BJ (cell line): ENCODE data around the gene PLEKHB1. TPM values are rescaled to one million over a fixed set of nuclear protein-coding genes. Genes with fewer than 3 reads are reported as not detected.

Experiments
- CTCF ChIA-PET: fragments of 350-600 bp; formaldehyde crosslinking; extraction: SDS; loops from one replicate; lab custom pipeline; 2021; ENCODE audit warnings: antibody characterized with exemption, inconsistent platforms; lab: Yijun Ruan, JAX
- POLR2A ChIA-PET: fragments of 300-600 bp; sonication (Branson Sonifier 250); formaldehyde crosslinking; extraction: SDS; loops from one replicate; lab custom pipeline; 2021; ENCODE audit warnings: antibody characterized with exemption; lab: Charles Lee
- DNase-seq: peaks from one replicate; pipeline ENCODE4 v3.0.0-alpha.2; 2011; ENCODE audit warnings: low read depth
- H3K27me3 ChIP-seq: 2 replicates; pipeline ENCODE4 v1.6.0; 2011; ENCODE audit warnings: low read length; ENCODE audit not compliant: control insufficient read depth, insufficient read depth
- H3K36me3 ChIP-seq: 2 replicates; pipeline ENCODE4 v1.5.1; 2011; ENCODE audit warnings: low read length; ENCODE audit not compliant: control insufficient read depth, insufficient read depth
- H3K4me3 ChIP-seq: 2 replicates; pipeline ENCODE4 v1.5.1; 2011; ENCODE audit warnings: low read depth, mild to moderate bottlenecking, control low read depth, low read length
- polyA plus RNA-seq: library from polyadenylated mRNA; depleted of rRNA; stranded (reverse); fragments of >200 nt; gene quantifications from 2 replicates; pipeline ENCODE4 v1.2.3, GENCODE V29; 2011
- TF ChIP-seq, protein P1 (sequence below): IDR thresholded peaks from 2 replicates; pipeline ENCODE4 v1.5.1; 2011; ENCODE audit warnings: low read depth, mild to moderate bottlenecking, control low read depth, inconsistent platforms, low read length, moderate library complexity; ENCODE audit not compliant: insufficient read depth

The PLEKHB1 gene
- polyA plus RNA-seq, 1 experiment: 0.40 TPM

DNA sequence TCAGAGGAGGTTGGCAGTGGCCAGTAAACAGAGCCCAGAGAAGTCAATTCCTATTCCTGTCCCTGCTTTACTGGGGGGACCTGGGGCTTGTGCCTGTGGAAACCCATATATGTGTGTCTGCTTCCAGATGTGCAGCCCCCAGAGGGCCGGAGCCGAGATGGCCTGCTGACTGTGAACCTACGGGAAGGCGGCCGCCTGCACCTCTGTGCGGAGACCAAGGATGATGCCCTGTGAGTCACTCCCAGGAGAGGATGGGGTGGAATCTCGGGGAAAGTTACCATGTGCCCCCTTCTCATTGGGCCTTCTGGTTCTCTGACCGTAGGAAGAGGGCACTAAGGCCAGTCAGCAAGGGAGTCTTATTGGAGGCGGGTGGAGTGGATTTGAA is 5.3 kb downstream of the PLEKHB1 start:
- H3K4me3 ChIP-seq: no peak overlapping the region
- ChIA-PET POLR2A (no interaction called here), CTCF (interaction anchor here (0.6 kb wide), 1 partner anchor 154 kb away, joined by 5 read pairs; no protein-coding TSS in a partner anchor)
- no peak for DNase-seq
- TF ChIP-seq, protein P1, sequence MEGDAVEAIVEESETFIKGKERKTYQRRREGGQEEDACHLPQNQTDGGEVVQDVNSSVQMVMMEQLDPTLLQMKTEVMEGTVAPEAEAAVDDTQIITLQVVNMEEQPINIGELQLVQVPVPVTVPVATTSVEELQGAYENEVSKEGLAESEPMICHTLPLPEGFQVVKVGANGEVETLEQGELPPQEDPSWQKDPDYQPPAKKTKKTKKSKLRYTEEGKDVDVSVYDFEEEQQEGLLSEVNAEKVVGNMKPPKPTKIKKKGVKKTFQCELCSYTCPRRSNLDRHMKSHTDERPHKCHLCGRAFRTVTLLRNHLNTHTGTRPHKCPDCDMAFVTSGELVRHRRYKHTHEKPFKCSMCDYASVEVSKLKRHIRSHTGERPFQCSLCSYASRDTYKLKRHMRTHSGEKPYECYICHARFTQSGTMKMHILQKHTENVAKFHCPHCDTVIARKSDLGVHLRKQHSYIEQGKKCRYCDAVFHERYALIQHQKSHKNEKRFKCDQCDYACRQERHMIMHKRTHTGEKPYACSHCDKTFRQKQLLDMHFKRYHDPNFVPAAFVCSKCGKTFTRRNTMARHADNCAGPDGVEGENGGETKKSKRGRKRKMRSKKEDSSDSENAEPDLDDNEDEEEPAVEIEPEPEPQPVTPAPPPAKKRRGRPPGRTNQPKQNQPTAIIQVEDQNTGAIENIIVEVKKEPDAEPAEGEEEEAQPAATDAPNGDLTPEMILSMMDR: no peak
- peaks cover 11% of the 10 kb centered on the region for H3K27me3 ChIP-seq
- no peaks in the 10 kb centered on the region for H3K36me3 ChIP-seq

GRCh38 chr11:73652046-73652730 is 5.8 kb downstream of the PLEKHB1 start:
- TF ChIP-seq, protein P1: no peak
- peaks cover 11% of the 10 kb centered on the region for H3K27me3 ChIP-seq
- H3K4me3 ChIP-seq: no peak overlapping the region
- ChIA-PET POLR2A (no interaction called here), CTCF (no interaction called here)
- no peaks in the 10 kb centered on the region for H3K36me3 ChIP-seq
- DNase-seq: no peak

- Histone ChIP-seq H3K4me3 (no peak overlapping the region), H3K36me3 (no peaks in the 10 kb centered on the region), H3K27me3 (peaks cover 10% of the 10 kb centered on the region)
- ChIA-PET POLR2A (no interaction called here), CTCF (interaction anchor here (1.0 kb wide), 2 partner anchors 9 to 27 kb away, joined by 3 to 4 read pairs; no protein-coding TSS in a partner anchor)
- TF ChIP-seq, protein P1: no peak
- no peak for DNase-seq
Measured at GRCh38 chr11:73652856-73653559, 6.6 kb downstream of the PLEKHB1 start.

DNA sequence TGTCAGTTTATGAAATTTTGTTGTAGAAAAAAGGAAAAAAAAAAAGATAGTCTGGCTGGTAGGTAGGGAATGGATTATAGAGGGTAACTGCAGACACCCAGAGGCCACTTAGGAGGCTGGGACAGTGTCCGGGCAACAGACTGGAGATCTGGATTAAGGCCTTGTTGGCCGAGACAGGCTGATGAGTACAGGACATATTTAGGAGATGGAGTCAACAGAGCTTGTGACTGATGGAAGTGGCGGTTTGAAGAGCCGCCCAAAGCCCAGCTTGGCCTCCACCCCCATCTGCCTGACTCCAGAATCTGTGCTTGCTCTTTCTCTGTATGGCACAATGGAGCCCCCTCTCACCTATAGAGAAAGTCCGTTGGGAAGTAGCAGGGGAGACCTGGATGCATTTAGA is 7.6 kb downstream of the PLEKHB1 start:
- DNase-seq: no peak
- ChIA-PET POLR2A (no interaction called here), CTCF (interaction anchor here (1.0 to 1.4 kb wide), 2 partner anchors 8 to 28 kb away, joined by 3 to 6 read pairs; no protein-coding TSS in a partner anchor)
- Histone ChIP-seq H3K36me3 (no peaks in the 10 kb centered on the region), H3K27me3 (peaks cover 10% of the 10 kb centered on the region), H3K4me3 (no peak overlapping the region)
- TF ChIP-seq, protein P1: no peak

- ChIA-PET CTCF (interaction anchor here (1.4 kb wide), 1 partner anchor 29 kb away, joined by 6 read pairs; no protein-coding TSS in a partner anchor), POLR2A (no interaction called here)
- DNase-seq: no peak
- TF ChIP-seq, protein P1: no peak
- Histone ChIP-seq H3K36me3 (no peaks in the 10 kb centered on the region), H3K27me3 (peaks cover 8% of the 10 kb centered on the region), H3K4me3 (no peak overlapping the region)
Measured at GRCh38 chr11:73654482-73655021, 8.2 kb downstream of the PLEKHB1 start.
